ENCODE results near the gene FAM76A.

Gene FAM76A

GRCh38 chr1:27811741-27812500, 86.2 kb downstream of the FAM76A start:
- DNase-seq (ENCODE audit: low read depth, low spot score) = no peak
- H3K4me3 ChIP-seq (ENCODE audit: low read length) = no peak overlapping the region
